CD14-positive monocyte (primary cell): ENCODE results near the gene RNASE12. TPM values are rescaled to one million over a fixed set of nuclear protein-coding genes. Genes with fewer than 3 reads are reported as not detected.

Source experiments
- DNase-seq, 3 donors: peaks; one replicate each; pipeline ENCODE4 v3.0.0-alpha.2; 2011 to 2022
- H2AFZ ChIP-seq: 2 replicates; pipeline ENCODE4 v1.6.0; 2012; ENCODE audit warnings: mild to moderate bottlenecking, low read depth, low read length, inconsistent platforms; ENCODE audit not compliant: insufficient read depth, poor library complexity, severe bottlenecking
- H3K27ac ChIP-seq, 2 donors: 1 replicate in 1 of 2; 2 replicates in 1 of 2; pipeline ENCODE4 v1.5.1; 2012 to 2013; ENCODE audit warnings: low read length in 2 of 2, control low read depth in 1 of 2, inconsistent platforms in 1 of 2, low read depth in 1 of 2, mild to moderate bottlenecking in 1 of 2
- H3K27me3 ChIP-seq, 2 donors: one replicate each; pipeline versions ENCODE4 v1.6.0 to v1.6.1; 2011 to 2013; ENCODE audit warnings: low read length in 2 of 2; ENCODE audit not compliant: control insufficient read depth in 2 of 2, insufficient read depth in 2 of 2
- H3K36me3 ChIP-seq, 2 donors: replicated peaks in 1 of 2; 1 replicate in 1 of 2; 2 replicates in 1 of 2; pipeline versions ENCODE4 v1.5.1 to v1.6.1; 2012 to 2013; ENCODE audit warnings: low read length in 2 of 2, control low read depth in 1 of 2, inconsistent platforms in 1 of 2, mild to moderate bottlenecking in 1 of 2; ENCODE audit not compliant: insufficient read depth in 2 of 2, control insufficient read depth in 1 of 2
- H3K4me1 ChIP-seq, 2 donors: 1 replicate in 1 of 2; 2 replicates in 1 of 2; pipeline versions ENCODE4 v1.5.1 to v1.6.1; 2012 to 2013; ENCODE audit warnings: low read length in 2 of 2, control low read depth in 1 of 2, inconsistent platforms in 1 of 2, mild to moderate bottlenecking in 1 of 2, moderate library complexity in 1 of 2; ENCODE audit not compliant: insufficient read depth in 2 of 2, control insufficient read depth in 1 of 2
- H3K4me2 ChIP-seq: replicated peaks from 2 replicates; pipeline ENCODE3; 2012; ENCODE audit warnings: low read length, moderate library complexity, mild to moderate bottlenecking; ENCODE audit not compliant: poor library complexity, severe bottlenecking; ENCODE audit errors: extremely low read depth
- H3K4me3 ChIP-seq, 3 experiments: fragments of 200-600 bp in 1 of 3; sonication (generic) in 1 of 3; replicated peaks in 1 of 3; 1 replicate in 2 of 3; 2 replicates in 1 of 3; pipeline ENCODE4 v1.5.1; 2011 to 2013; ENCODE audit warnings: low read length in 3 of 3, mild to moderate bottlenecking in 3 of 3, control low read depth in 2 of 3, low read depth in 2 of 3, inconsistent platforms in 1 of 3, moderate library complexity in 1 of 3
- H3K79me2 ChIP-seq: 2 replicates; pipeline ENCODE4 v1.6.0; 2012; ENCODE audit warnings: mild to moderate bottlenecking, control low read depth, inconsistent platforms, low read length, moderate library complexity; ENCODE audit not compliant: insufficient read depth
- H3K9ac ChIP-seq: 2 replicates; pipeline ENCODE4 v1.6.0; 2017; ENCODE audit warnings: low read length, mild to moderate bottlenecking; ENCODE audit not compliant: insufficient read depth, poor library complexity, severe bottlenecking
- H3K9me3 ChIP-seq, 2 donors: replicated peaks in 1 of 2; 1 replicate in 1 of 2; 2 replicates in 1 of 2; pipeline versions ENCODE4 v1.5.1 to v1.6.1; 2012 to 2013; ENCODE audit warnings: low read length in 2 of 2, control low read depth in 1 of 2; ENCODE audit not compliant: control insufficient read depth in 1 of 2, insufficient read depth in 1 of 2
- H4K20me1 ChIP-seq: 2 replicates; pipeline ENCODE4 v1.6.0; 2012; ENCODE audit warnings: mild to moderate bottlenecking, low read length, control low read depth, moderate library complexity; ENCODE audit not compliant: insufficient read depth
- H3K27ac Mint-ChIP-seq, 7 donors: one replicate each; pipeline ENCODE4 v1.8.0; 2020; ENCODE audit warnings: mild to moderate bottlenecking in 7 of 7, mixed read lengths in 7 of 7, moderate library complexity in 6 of 7, inconsistent platforms in 2 of 7
- H3K27me3 Mint-ChIP-seq, 3 donors: one replicate each; pipeline ENCODE4 v1.8.0; 2021 to 2022; ENCODE audit warnings: low read depth in 3 of 3, mild to moderate bottlenecking in 3 of 3, mixed read lengths in 3 of 3, moderate library complexity in 3 of 3, inconsistent platforms in 1 of 3
- H3K36me3 Mint-ChIP-seq, 2 donors: one replicate each; pipeline ENCODE4 v1.8.0; 2020; ENCODE audit warnings: mixed read lengths in 2 of 2, inconsistent platforms in 1 of 2, mild to moderate bottlenecking in 1 of 2
- H3K4me1 Mint-ChIP-seq: one replicate; pipeline ENCODE4 v1.8.0; 2020; ENCODE audit warnings: mild to moderate bottlenecking, mixed read lengths
- H3K4me3 Mint-ChIP-seq, 2 donors: one replicate each; pipeline ENCODE4 v1.8.0; 2020; ENCODE audit warnings: mild to moderate bottlenecking in 2 of 2, mixed read lengths in 2 of 2, moderate library complexity in 1 of 2
- H3K9me3 Mint-ChIP-seq, 7 donors: one replicate each; pipeline ENCODE4 v1.8.0; 2020 to 2022; ENCODE audit warnings: mixed read lengths in 7 of 7, mild to moderate bottlenecking in 6 of 7, moderate library complexity in 6 of 7, inconsistent platforms in 2 of 7
- CTCF ChIP-seq: fragments of 200-600 bp; IDR thresholded peaks from one replicate; pipeline ENCODE4 v1.8.0; 2022; ENCODE audit warnings: antibody characterized with exemption, mild to moderate bottlenecking
- WGBS: methylation state at CpG from one replicate; pipeline ENCODE4 v1.1.5; 2013; ENCODE audit warnings: missing lambda C conversion rate; ENCODE audit not compliant: insufficient coverage; 5-methylcytosine and 5-hydroxymethylcytosine counted together
- intact Hi-C, 2 donors: fragments of 100-400 bp; cut with micrococcal nuclease; formaldehyde crosslinking; loops; one replicate each; pipeline versions ENCODE4 v1.15.0 to v1.15.1; 2023
- polyA plus RNA-seq, 3 donors: library from polyadenylated mRNA; depleted of rRNA in 1 of 3; unstranded in 2 of 3; stranded (reverse) in 1 of 3; fragments of 300-500 nt in 2 of 3; fragments of >200 nt in 1 of 3; fragmentation: Illumina TruSeq in 2 of 3; gene quantifications; 1 replicate in 2 of 3; 2 replicates in 1 of 3; pipeline ENCODE4 v1.2.3, GENCODE V29; 2012 to 2021

Gene RNASE12
- polyA plus RNA-seq, 3 donors: not detected

- intact Hi-C loops: loop anchor here in 1 of 2 donors (5.0 kb wide), 1 partner anchor 56 kb away; the partner anchor contains the start of gene RNASE4
- WGBS: 27% methylated on average over 10 of the region's 12 CpGs
- Histone ChIP-seq H3K4me2 (peak overlapping the region; percentile 73), H3K27me3 (peaks cover 60 to 64% of the 10 kb centered on the region in 2 donors), H3K79me2 (no peaks in the 10 kb centered on the region), H2AFZ (no peak overlapping the region), H3K9ac (no peak overlapping the region), H4K20me1 (no peaks in the 10 kb centered on the region), H3K27ac (no peak overlapping the region), H3K4me1 (peaks cover 51 to 54% of the 10 kb centered on the region in 2 donors), H3K9me3 (peaks cover 0 to 19% of the 10 kb centered on the region in 2 donors), H3K4me3 (peak overlapping the region in 1 of 3 experiments; percentile 65), H3K36me3 (no peaks in the 10 kb centered on the region)
- peaks cover 59% of the 10 kb centered on the region for H3K4me1 Mint-ChIP-seq
- peaks cover 5 to 14% of the 10 kb centered on the region in 2 donors for H3K36me3 Mint-ChIP-seq
- H3K27me3 Mint-ChIP-seq: peaks cover 61 to 70% (median 67%) of the 10 kb centered on the region in 3 donors
- H3K4me3 Mint-ChIP-seq: peak overlapping the region in 1 of 2 donors; percentile 93
- no peak for TF ChIP-seq CTCF
- peaks cover 0 to 23% (median 15%) of the 10 kb centered on the region in 7 donors for H3K9me3 Mint-ChIP-seq
- H3K27ac Mint-ChIP-seq: peak overlapping the region in 1 of 7 donors; percentile 13
- DNase-seq: no peak
Observed at GRCh38 chr14:20626274-20626673, 35.1 kb upstream of the RNASE12 start.

- H2AFZ ChIP-seq: peak overlapping the region; percentile 37
- H3K4me1 ChIP-seq: peaks cover 43 to 44% of the 10 kb centered on the region in 2 donors
- H3K27me3 ChIP-seq: peaks cover 44 to 48% of the 10 kb centered on the region in 2 donors
- H3K9me3 ChIP-seq: peaks cover 0 to 9% of the 10 kb centered on the region in 2 donors
- peaks cover 0 to 11% of the 10 kb centered on the region in 2 donors for H3K36me3 Mint-ChIP-seq
- peak; percentile 84 to 89 (median 88) for DNase-seq
- peaks cover 0 to 19% (median 12%) of the 10 kb centered on the region in 7 donors for H3K9me3 Mint-ChIP-seq
- H3K36me3 ChIP-seq: no peaks in the 10 kb centered on the region
- no peak overlapping the region for H3K9ac ChIP-seq
- peak overlapping the region; percentile 73 for H3K4me2 ChIP-seq
- 1% methylated on average over 17 of the region's 22 CpGs for WGBS
- TF ChIP-seq CTCF: no peak
- peak overlapping the region; percentile 77 to 93 for H3K4me3 Mint-ChIP-seq
- peak overlapping the region in 5 of 7 donors; percentile 26 to 89 (median 73) for H3K27ac Mint-ChIP-seq
- H3K27ac ChIP-seq: peak overlapping the region in 1 of 2 donors; percentile 34
- H3K4me3 ChIP-seq: peak overlapping the region; percentile 13 to 65 (median 26)
- intact Hi-C loops: loop anchor here in 1 of 2 donors (5.0 kb wide), 1 partner anchor 58 kb away; the partner anchor contains the start of gene RNASE4
- H3K27me3 Mint-ChIP-seq: peaks cover 47 to 53% (median 51%) of the 10 kb centered on the region in 3 donors
- peaks cover 49% of the 10 kb centered on the region for H3K4me1 Mint-ChIP-seq
- H4K20me1 ChIP-seq: no peaks in the 10 kb centered on the region
- no peaks in the 10 kb centered on the region for H3K79me2 ChIP-seq
Observed at GRCh38 chr14:20624495-20625070, 33.4 kb upstream of the RNASE12 start.
